ENCODE data around the gene TICAM1.

GRCh38 chr19:4816950-4817278, 14.6 kb downstream of the TICAM1 start:
- no peak for TF ChIP-seq CTCF (IDR thresholded peaks at IDR 0.05)
- TF ChIP-seq POLR2AphosphoS5 (IDR thresholded peaks at IDR 0.05), result no peak
- TF ChIP-seq POLR2A (IDR thresholded peaks at IDR 0.05; ENCODE audit: low read depth), result no peak

Data from esophagus muscularis mucosa (tissue), 3 donors.